Right forelimb (tissue), 1 donor: ENCODE data around the gene ZC3H10.
"Not testable (repeated sequence)": the region's sequence is repeated elsewhere in the genome, so short reads cannot be mapped to it uniquely, and the experiment has no call there.

ENCODE experiments used
- DNase-seq: peaks from one replicate; pipeline ENCODE4 v3.0.0-alpha.2; 2018

Gene ZC3H10

DNA sequence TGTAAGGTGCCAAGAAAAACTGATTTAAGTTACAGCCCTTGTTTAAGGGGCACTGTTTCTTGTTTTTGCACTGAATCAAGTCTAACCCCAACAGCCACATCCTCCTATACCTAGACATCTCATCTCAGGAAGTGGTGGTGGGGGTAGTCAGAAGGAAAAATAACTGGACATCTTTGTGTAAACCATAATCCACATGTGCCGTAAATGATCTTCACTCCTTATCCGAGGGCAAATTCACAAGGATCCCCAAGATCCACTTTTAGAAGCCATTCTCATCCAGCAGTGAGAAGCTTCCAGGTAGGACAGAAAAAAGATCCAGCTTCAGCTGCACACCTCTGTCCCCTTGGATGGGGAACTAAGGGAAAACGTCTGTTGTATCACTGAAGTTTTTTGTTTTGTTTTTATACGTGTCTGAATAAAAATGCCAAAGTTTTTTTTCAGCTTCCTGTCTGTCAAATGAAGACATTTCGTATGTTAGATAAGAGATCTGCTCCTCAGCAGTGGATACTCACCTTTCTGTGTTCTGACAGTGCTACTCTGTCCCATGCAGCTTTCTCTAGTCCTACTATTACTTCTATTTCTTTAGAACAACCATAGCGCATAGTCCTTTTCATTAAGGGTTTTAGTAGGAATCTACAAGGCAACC, 14.9 kb upstream of the ZC3H10 start:
- DNase-seq: no peak

DNA sequence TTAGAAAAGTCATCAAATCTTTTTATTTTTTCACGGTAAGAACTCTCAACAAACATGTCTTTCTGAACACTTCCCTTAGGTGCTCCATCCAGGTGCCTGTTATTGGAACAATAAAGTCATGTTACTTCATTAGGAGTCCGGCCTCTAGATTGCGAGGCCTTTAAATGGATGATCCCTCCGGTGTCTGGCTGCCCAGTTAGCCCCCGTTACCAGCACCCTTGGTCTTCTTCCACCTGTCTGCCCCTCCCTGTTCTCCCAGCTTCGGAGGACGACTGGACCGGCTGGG, 14.3 kb upstream of the ZC3H10 start:
- DNase-seq: no peak

DNA sequence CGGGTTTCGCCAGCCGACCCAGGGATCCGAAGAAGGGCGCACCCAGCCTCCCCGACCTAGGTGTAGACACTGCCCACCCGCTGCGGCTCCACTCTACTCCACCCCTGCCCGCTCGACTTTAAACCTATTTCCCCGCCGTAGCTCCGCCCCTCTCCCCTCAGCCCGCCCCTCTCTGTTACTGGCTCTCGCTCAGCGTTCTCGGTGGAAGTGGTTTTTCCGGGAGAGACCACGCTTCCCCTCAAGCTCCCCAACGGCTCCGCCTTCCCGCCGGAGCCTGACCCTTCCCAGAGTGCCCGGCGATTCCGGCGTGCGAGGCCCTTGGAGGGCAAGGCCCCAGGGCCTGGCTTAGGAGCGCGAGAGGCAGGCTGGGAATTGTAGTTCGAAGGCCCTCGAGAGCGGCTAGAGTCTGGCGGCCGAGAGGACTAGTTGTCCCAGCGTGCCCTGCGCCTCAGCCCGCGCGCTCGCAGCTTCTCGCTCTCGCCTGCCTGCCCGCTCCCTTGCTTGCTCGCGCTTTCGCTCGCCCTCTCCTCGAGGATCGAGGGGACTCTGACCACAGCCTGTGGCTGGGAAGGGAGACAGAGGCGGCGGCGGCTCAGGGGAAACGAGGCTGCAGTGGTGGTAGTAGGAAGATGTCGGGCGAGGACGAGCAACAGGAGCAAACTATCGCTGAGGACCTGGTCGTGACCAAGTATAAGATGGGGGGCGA, 13.8 kb upstream of the ZC3H10 start, which contains the start of gene PA2G4:
PA2G4 (plus strand) TSS at position 451 of the 706 bp plus-strand sequence; CDS start at position 630, 179 bp downstream.
- peak; percentile 98 for DNase-seq

- peak; percentile 51 for DNase-seq
These were observed 13.1 kb upstream of the ZC3H10 start for GRCh38 chr12:56104815-56105608.

- no peak for DNase-seq
These were observed 12.5 kb upstream of the ZC3H10 start for GRCh38 chr12:56105609-56105902.

DNA sequence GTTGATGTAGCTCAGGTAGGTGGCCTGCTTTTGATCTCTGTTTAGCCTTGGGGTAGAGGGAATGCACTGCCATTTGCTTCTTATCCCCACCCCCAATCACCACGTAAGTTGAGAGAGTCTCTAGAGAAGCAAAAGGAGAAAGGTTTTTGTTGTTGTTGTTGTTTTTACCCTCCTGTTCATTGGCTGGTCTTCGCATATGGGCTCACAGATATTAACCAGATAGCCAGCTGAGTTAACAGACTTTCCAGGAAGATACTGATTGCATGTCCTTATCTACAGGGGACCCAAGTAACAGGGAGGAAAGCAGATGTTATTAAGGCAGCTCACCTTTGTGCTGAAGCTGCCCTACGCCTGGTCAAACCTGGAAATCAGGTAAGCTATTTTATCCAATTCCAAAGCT, 10.8 kb upstream of the ZC3H10 start:
- no peak for DNase-seq

DNA sequence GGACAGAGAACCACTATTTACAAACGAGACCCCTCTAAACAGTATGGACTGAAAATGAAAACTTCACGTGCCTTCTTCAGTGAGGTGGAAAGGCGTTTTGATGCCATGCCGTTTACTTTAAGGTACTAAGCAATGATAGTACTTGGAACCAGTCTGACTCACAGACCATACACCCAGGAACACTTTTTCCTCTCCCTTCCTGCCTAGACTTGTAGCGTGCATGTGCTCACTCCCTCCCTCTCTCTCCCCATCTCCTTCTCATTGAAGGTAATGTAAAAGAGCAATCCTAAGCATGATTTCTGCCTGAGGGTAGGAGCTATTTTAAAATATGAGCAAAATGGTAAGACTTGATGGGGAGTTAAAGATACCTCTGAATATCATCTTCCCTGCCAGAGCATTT, 7.5 kb upstream of the ZC3H10 start:
- no peak for DNase-seq

GRCh38 chr12:56114084-56114483, 4.0 kb upstream of the ZC3H10 start:
- DNase-seq: no peak

GRCh38 chr12:56115329-56115728, 2.7 kb upstream of the ZC3H10 start:
- no peak for DNase-seq

DNA sequence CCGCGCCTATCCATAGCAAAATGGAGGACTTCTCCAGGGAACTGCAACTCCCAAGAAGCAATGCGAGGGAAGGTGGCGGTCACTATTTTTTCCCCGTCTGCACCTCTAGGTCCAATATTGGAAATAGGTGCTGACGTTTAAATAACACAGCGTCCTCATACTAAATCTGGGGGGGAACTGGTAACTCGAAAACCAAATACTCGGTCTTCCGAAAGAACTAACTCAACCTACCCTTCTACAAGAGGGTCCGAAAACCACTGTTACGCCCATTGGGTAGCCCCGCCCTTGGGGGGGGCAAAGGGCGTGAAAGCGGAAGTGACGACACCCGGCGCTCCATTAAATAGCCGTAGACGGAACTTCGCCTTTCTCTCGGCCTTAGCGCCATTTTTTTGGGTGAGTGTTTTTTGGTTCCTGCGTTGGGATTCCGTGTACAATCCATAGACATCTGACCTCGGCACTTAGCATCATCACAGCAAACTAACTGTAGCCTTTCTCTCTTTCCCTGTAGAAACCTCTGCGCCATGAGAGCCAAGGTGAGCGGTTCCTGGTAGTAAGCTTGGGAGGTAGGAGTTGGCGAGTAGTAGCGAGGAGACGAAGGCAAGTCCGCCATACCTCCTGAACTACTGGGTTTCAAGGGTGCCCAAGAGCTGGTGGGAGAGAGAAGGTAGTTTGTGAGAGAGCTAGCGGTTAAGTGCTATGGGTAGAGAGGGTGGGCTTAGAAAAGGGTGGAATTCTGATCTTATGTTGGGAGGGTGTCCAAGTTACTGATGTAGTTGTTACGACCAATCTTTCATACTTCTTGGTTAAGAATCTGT, 1.6 kb upstream of the ZC3H10 start, which contains the start of gene RPL41:
RPL41 (plus strand) TSS at position 367 of the 815 bp plus-strand sequence.
- DNase-seq: peak; percentile 98

DNA sequence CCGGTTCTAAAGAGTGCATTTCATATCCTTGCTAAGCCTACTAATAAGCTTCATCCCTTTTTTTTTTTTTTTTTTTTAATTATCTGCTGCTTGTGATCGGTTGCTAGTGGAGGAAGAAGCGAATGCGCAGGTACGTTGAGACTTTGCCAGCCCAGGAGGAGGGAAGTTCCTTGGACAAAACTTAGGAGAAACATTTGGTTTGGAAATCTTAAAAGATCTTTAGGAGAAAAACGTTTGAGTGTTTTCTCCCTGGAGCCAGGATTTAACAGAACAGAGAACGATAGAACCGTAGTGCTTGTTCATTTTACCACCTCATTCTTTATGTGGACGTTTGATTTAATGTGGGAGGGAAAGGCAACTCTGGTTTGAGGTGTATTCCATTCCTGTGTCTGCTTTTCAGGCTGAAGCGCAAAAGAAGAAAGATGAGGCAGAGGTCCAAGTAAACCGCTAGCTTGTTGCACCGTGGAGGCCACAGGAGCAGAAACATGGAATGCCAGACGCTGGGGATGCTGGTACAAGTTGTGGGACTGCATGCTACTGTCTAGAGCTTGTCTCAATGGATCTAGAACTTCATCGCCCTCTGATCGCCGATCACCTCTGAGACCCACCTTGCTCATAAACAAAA, 872 bp upstream of the ZC3H10 start:
- not testable (repeated sequence) for DNase-seq

DNA sequence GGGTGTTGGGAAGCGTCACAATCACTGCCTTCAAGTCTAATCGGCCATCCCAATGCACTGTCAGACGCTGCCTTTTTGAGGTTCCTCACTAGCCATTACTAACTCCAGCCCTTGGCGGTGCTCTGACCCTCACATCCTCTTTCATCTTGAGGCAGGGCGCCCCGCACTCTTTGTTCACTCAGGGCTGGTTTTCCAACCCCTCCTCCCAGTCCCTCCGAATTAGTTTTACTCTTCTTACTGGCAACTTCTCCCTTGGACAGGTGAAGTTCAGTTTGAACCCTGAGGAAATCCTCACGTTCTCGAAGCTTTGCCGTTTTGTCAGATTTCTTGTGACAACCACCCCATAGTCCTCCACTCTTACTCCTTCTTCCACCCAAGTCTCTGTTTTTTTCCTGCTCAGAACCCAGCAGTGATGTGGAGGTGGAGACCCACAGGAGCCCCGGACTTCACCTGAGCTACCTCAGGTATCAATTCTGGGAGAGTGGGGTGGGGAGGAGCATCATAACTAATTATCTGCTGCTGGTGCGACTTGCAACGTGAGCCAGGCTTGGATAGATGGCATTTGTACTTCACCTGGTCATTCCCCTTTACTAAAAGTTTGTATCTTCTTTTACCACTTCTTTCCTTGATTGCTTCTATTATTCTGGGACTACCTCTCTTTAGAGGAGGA, 757 bp downstream of the ZC3H10 start:
- DNase-seq: no peak

GRCh38 chr12:56119361-56119796, 1.3 kb downstream of the ZC3H10 start:
- peak; percentile 72 for DNase-seq

- no peak for DNase-seq
These were observed 2.2 kb downstream of the ZC3H10 start for GRCh38 chr12:56120158-56120846.

GRCh38 chr12:56121204-56121870, 3.3 kb downstream of the ZC3H10 start:
- DNase-seq: no peak

DNA sequence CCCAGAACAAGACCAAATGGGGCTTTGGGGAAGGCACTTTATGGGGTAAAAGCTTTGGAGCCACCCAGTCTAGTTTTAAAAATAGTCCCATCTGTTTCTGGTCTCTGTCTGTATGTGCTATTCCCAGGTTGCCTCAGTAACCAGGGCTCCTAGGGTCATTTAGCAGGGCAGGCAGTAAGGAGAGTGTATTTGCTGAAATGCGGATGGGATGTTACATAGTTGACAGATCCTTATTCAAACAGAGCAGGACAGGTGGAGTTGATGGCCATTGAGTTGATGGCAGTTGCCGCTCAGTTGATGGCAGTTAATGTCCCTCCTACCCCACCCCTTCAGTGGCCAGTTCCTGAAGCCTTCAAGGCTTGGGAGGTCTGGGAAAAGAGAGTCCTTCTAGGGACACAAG, 4.6 kb downstream of the ZC3H10 start:
- no peak for DNase-seq

DNA sequence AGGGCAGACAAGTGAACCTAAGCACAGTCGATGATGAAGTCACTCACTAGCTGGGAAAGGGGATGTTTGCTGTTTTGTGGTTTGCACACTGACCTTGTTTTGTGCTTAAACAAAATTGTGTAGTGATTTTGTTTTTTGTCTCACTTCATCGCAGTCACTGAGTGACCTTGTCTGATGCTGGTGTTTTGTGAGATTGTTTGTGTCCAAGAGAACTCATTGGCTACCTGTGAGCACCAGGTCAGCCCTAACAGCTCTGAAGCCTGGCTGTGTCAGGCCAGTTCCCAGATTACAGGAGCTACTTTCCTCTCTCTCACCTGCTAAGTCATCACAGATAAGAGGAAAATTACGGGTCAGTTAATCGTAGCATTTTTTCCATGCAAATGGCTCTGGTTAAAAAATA, 6.1 kb downstream of the ZC3H10 start:
- no peak for DNase-seq

- no peak for DNase-seq
These were observed 8.7 kb downstream of the ZC3H10 start for GRCh38 chr12:56126732-56127239.

DNA sequence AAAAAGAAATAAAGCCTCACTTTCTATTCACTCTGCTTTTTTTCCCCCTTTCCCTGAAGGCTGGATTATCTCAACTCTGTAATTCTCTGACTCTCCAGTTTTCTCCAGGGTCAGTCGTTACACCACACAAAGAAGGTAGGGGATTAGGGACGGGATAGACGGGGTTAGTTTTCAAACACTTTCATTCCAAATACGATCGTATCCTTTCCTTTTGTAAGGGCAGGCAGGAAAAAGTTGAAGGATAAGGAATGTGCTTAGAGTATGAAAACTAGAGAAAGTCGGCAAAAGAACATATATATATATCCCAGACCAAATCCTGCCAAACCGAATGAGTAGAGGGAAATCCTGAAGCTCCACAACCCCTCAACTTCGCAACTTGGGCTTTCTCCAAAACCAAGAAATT, 9.4 kb downstream of the ZC3H10 start:
- DNase-seq: no peak

- DNase-seq: peak; percentile 97
These were observed 10.0 kb downstream of the ZC3H10 start, which contains the start of gene ESYT1 for GRCh38 chr12:56127888-56128669. Gene ESYT1 (plus strand): TSS chr12:56128267. CDS start chr12:56128320, 53 bp downstream.
